ENCODE results near the gene CDKN2B. TPM values are rescaled to one million over a fixed set of nuclear protein-coding genes. Genes with fewer than 3 reads are reported as not detected.

Gene CDKN2B
- total RNA-seq, 1 experiment from 2014 or later = not detected

- H3K4me3 Mint-ChIP-seq (ENCODE audit: unreplicated experiment) = no peak overlapping the region
- H3K4me1 Mint-ChIP-seq (ENCODE audit: insufficient read depth, unreplicated experiment) = no peaks in the 10 kb centered on the region
- BruUV-seq (replicated peaks) = no TSS peak
- ChIA-PET CTCF (no interaction called here), POLR2A (no interaction called here)
- no peaks in the 10 kb centered on the region for H3K36me3 Mint-ChIP-seq (ENCODE audit: insufficient read depth, unreplicated experiment)
- TF ChIP-seq, protein P1, sequence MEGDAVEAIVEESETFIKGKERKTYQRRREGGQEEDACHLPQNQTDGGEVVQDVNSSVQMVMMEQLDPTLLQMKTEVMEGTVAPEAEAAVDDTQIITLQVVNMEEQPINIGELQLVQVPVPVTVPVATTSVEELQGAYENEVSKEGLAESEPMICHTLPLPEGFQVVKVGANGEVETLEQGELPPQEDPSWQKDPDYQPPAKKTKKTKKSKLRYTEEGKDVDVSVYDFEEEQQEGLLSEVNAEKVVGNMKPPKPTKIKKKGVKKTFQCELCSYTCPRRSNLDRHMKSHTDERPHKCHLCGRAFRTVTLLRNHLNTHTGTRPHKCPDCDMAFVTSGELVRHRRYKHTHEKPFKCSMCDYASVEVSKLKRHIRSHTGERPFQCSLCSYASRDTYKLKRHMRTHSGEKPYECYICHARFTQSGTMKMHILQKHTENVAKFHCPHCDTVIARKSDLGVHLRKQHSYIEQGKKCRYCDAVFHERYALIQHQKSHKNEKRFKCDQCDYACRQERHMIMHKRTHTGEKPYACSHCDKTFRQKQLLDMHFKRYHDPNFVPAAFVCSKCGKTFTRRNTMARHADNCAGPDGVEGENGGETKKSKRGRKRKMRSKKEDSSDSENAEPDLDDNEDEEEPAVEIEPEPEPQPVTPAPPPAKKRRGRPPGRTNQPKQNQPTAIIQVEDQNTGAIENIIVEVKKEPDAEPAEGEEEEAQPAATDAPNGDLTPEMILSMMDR (IDR thresholded peaks at IDR 0.05; ENCODE audit: unreplicated experiment) = no peak
- DNase-seq (ENCODE audit: unreplicated experiment) = no peak
- no peak overlapping the region for H3K27ac Mint-ChIP-seq (ENCODE audit: low read depth, unreplicated experiment)
- H3K27me3 Mint-ChIP-seq (ENCODE audit: insufficient read depth, unreplicated experiment) = no peaks in the 10 kb centered on the region
- H3K9me3 Mint-ChIP-seq (ENCODE audit: unreplicated experiment) = no peaks in the 10 kb centered on the region
- intact Hi-C loops (cut with micrococcal nuclease) = no loop called here
Measured at GRCh38 chr9:22036866-22037626, 27.9 kb upstream of the CDKN2B start.

DNA sequence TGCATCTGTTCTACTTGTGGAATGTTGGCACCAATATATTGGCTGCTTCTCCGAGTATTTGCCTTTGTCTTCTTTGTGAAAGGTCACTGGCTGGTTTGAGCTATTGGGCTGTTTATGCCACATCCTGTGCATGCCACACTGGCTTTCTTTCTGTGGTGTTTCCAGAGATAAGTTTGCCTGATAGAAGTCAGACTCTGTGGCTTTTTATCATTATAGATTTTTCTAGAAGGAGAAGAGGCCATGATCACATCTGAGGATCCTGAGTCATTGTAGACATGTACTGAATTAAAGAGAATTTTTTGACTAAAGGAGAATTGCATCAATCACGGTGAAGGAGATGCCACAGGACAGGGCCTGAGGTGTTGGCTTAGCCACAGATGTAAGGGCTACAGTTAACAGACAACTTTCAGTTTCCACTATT, 26.5 kb upstream of the CDKN2B start:
- TF ChIP-seq, protein P1 (IDR thresholded peaks at IDR 0.05; ENCODE audit: unreplicated experiment) = no peak
- Mint-ChIP-seq H3K4me3 (ENCODE audit: unreplicated experiment) (no peak overlapping the region), H3K4me1 (ENCODE audit: insufficient read depth, unreplicated experiment) (no peaks in the 10 kb centered on the region), H3K27me3 (ENCODE audit: insufficient read depth, unreplicated experiment) (no peaks in the 10 kb centered on the region), H3K36me3 (ENCODE audit: insufficient read depth, unreplicated experiment) (no peaks in the 10 kb centered on the region), H3K27ac (ENCODE audit: low read depth, unreplicated experiment) (no peak overlapping the region), H3K9me3 (ENCODE audit: unreplicated experiment) (no peaks in the 10 kb centered on the region)
- no TSS peak for BruUV-seq (replicated peaks)
- DNase-seq (ENCODE audit: unreplicated experiment) = no peak
- intact Hi-C loops (cut with micrococcal nuclease) = no loop called here
- ChIA-PET POLR2A (no interaction called here), CTCF (no interaction called here)

DNA sequence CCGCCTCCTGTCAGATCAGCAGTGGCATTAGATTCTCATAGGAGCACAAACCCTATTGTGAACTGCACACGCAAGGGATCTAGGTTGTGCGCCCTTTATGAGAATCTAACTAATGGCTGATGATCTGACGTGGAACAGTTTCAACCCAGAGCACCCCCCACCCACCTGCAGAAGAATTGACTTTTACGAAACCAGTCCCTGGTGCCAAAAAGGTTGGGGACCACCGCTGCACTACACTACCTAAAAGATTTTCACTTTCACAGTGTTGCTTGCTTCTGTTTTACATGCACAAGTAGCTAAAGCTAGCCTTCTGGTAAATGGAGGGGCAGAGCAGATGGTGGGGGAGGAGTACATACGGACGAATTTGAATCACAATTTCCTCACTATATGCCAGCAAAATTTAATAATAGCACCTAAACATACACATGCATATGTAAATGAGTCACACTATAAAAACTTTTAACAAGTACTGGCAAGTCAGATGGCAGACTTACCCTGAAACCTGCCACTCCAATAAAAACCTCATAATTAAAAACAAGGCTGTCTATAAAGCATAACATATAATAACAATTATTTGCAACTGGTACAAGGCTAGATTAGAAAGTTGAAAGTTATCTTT, 24.0 kb upstream of the CDKN2B start:
- no peaks in the 10 kb centered on the region for H3K9me3 Mint-ChIP-seq (ENCODE audit: unreplicated experiment)
- no peak for DNase-seq (ENCODE audit: unreplicated experiment)
- no peak overlapping the region for H3K4me3 Mint-ChIP-seq (ENCODE audit: unreplicated experiment)
- H3K4me1 Mint-ChIP-seq (ENCODE audit: insufficient read depth, unreplicated experiment) = no peaks in the 10 kb centered on the region
- TF ChIP-seq, protein P1 (IDR thresholded peaks at IDR 0.05; ENCODE audit: unreplicated experiment) = no peak
- POLR2A ChIA-PET = no interaction called here
- H3K36me3 Mint-ChIP-seq (ENCODE audit: insufficient read depth, unreplicated experiment) = no peaks in the 10 kb centered on the region
- intact Hi-C loops (cut with micrococcal nuclease) = no loop called here
- H3K27me3 Mint-ChIP-seq (ENCODE audit: insufficient read depth, unreplicated experiment) = no peaks in the 10 kb centered on the region
- no TSS peak for BruUV-seq (replicated peaks)
- CTCF ChIA-PET = no interaction called here
- H3K27ac Mint-ChIP-seq (ENCODE audit: low read depth, unreplicated experiment) = no peak overlapping the region

DNA sequence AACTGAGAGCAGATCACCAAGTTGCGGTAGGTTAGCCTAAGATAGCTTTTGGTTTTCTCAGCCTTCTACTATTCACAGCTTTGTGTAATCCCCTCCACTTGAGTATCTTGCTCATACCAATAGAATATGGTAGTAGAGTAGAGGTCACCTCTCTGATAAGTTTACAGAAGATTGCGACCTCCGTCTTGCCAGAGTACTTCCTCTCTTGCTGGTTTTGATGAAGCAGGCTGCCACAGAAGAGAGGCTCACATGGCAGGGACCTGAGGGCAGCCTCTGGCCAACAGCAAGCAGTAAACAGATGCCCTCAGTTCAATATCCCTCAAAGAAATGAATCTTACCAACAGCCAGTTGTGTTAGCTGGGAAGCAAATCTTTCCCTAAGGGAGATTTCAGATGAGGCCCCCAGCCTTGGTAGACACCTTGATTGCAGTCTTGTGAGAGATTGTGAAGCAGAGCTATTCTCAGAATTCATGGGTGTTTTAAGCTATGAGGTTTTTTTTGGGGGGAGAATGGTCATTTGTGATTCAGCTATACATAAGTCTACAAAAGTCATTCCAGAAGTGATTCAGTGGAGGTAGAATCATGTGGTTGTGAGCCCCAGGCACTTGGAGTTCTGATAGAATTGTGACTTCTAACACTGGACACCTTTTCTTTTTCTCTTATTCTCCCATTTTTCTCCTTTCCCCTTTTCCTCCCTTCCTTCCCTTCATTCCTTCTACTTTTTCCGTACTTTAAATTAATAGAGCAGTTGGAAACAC, 22.7 kb upstream of the CDKN2B start:
- intact Hi-C loops (cut with micrococcal nuclease) = no loop called here
- no peaks in the 10 kb centered on the region for H3K4me1 Mint-ChIP-seq (ENCODE audit: insufficient read depth, unreplicated experiment)
- no peak for DNase-seq (ENCODE audit: unreplicated experiment)
- ChIA-PET CTCF (no interaction called here), POLR2A (no interaction called here)
- no peaks in the 10 kb centered on the region for H3K9me3 Mint-ChIP-seq (ENCODE audit: unreplicated experiment)
- H3K36me3 Mint-ChIP-seq (ENCODE audit: insufficient read depth, unreplicated experiment) = no peaks in the 10 kb centered on the region
- no peak overlapping the region for H3K4me3 Mint-ChIP-seq (ENCODE audit: unreplicated experiment)
- H3K27ac Mint-ChIP-seq (ENCODE audit: low read depth, unreplicated experiment) = no peak overlapping the region
- TF ChIP-seq, protein P1 (IDR thresholded peaks at IDR 0.05; ENCODE audit: unreplicated experiment) = no peak
- no peaks in the 10 kb centered on the region for H3K27me3 Mint-ChIP-seq (ENCODE audit: insufficient read depth, unreplicated experiment)
- BruUV-seq (replicated peaks) = no TSS peak
